VCaP (cell line): ENCODE results near the gene PCDH9.

Experiments
- H3K27ac ChIP-seq: fragments of 450-650 bp; 2 replicates; pipeline ENCODE4 v1.5.1; 2017
- TF ChIP-seq, protein P1 (sequence below): fragments of 450-650 bp; conservative IDR thresholded peaks from 2 replicates; pipeline ENCODE4 v1.5.1; 2017; ENCODE audit warnings: mild to moderate bottlenecking, moderate library complexity

Gene PCDH9

DNA sequence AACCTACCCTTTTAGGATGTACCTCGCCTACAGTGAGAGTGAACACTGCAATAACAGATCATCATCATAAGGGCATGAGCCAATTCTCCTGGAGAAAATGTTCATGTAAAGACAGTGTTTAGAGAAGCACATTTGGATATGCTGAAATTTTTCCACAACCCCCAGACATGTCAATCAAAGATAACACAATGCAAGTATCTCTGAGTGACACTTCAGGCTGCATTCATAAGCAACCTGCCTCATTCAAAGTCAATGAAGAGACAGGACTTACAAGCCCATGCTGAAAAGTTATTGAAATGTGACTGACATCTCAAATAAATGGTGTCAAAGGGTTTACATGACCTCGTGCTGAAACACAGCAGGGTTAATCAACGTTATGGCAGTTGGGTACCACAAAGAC, 102.0 kb downstream of the PCDH9 start:
- no peak overlapping the region for H3K27ac ChIP-seq
- TF ChIP-seq, protein P1, sequence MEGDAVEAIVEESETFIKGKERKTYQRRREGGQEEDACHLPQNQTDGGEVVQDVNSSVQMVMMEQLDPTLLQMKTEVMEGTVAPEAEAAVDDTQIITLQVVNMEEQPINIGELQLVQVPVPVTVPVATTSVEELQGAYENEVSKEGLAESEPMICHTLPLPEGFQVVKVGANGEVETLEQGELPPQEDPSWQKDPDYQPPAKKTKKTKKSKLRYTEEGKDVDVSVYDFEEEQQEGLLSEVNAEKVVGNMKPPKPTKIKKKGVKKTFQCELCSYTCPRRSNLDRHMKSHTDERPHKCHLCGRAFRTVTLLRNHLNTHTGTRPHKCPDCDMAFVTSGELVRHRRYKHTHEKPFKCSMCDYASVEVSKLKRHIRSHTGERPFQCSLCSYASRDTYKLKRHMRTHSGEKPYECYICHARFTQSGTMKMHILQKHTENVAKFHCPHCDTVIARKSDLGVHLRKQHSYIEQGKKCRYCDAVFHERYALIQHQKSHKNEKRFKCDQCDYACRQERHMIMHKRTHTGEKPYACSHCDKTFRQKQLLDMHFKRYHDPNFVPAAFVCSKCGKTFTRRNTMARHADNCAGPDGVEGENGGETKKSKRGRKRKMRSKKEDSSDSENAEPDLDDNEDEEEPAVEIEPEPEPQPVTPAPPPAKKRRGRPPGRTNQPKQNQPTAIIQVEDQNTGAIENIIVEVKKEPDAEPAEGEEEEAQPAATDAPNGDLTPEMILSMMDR, result no peak

DNA sequence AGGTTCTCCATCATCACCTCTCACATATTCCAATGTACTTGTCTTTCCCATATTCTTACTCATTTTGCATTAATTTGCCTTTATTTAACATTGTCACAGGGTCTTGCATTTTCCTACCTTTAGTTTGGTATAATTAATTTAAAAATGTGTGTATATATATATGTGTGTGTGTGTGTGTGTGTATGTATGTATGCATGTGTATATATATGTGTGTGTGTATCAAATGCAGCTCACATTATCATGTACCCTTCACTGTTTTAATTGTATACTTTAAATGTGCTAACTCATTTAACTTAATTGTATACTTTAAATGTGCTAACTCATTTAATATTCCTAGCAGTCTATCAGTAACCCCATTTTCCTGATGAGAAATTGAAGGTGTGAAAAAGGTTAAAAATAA, 104.5 kb downstream of the PCDH9 start:
- H3K27ac ChIP-seq, result no peak overlapping the region
- TF ChIP-seq, protein P1, result no peak

DNA sequence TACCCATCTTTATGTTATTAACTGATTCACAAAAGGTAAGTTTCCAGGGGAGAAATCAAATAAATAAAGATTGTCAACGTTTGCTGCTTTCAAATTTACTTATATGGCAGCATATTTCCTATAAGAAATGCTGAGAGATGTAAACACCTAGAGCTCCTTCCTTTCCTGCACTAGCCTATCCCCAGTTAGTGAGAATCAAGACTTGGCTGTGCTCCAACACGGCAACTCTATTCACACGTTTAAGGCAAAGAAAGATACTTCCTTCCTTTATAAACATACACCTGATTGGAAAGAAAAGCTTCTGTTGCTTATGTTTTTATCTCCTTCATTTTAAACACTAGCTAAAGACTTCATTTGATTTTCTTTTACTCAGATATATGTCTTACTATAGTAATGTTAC, 107.0 kb downstream of the PCDH9 start:
- H3K27ac ChIP-seq, result no peak overlapping the region
- TF ChIP-seq, protein P1, result no peak

DNA sequence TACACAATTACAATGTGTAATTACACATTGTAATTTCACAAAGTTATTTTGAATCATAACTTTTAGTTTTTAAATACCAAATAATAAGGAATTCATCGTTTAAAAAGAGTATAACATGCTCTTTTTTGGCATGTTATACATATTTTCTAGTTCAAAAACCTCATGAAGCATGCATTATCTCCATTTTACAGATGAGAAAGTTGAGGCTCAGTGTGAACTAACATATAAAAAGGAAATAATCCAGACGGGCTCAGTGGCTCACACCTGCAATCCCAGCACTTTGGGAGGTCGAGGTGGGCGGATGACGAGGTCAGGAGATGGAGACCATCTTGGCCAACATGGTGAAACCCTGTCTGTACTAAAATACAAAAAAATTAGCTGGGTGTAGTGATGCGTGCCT, 107.9 kb downstream of the PCDH9 start:
- H3K27ac ChIP-seq, result no peak overlapping the region
- TF ChIP-seq, protein P1, result no peak

DNA sequence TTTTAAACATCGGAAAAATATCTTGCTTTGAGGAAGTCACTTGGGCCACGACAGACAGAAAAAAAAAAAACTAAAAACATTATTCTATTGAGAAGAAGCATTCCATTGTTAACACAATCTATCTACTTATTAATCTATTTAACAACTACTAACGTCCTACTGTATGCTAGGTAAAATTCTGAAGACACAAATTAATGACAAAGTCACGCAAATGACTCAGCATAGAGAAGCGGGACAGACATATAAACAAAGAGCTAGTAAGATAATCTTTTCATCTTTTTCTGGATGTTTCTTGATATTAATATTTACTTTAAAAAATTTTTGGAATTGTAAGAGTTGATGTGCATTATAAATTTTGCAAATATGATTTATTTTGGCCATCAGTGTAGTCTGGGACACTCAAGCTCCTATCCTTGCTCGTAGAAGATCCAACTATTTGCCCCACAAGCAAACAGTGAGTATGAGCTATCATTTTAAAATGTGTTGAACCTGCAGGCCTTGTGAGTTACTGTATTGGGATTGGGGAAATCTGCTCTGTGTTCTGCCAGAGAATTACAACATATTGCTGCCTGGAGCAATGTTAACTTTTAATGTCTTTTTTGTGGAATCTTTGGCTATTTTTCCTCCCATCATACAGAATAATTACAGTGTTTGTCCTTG, 109.1 kb downstream of the PCDH9 start:
- TF ChIP-seq, protein P1, result no peak
- H3K27ac ChIP-seq, result no peak overlapping the region

DNA sequence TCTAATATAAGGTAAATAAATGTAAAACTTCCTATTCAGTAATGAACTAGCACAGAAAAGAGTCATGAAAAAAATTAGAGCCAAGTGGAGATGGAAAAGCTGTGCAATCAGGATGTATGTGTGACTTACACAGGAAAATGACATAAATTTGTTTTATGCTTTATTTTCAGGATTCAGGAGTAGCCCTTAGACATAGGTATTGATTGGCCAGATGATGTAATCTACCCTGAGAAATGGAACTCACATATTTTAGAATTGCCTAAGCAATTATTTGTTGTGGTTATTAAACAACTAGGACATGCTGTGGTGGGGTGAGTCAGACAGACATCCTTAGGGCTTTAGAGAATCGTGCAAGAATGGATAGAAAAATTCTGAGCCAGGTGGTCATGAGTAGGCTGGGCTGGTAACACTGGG, 110.6 kb downstream of the PCDH9 start:
- H3K27ac ChIP-seq, result no peak overlapping the region
- TF ChIP-seq, protein P1, result no peak

DNA sequence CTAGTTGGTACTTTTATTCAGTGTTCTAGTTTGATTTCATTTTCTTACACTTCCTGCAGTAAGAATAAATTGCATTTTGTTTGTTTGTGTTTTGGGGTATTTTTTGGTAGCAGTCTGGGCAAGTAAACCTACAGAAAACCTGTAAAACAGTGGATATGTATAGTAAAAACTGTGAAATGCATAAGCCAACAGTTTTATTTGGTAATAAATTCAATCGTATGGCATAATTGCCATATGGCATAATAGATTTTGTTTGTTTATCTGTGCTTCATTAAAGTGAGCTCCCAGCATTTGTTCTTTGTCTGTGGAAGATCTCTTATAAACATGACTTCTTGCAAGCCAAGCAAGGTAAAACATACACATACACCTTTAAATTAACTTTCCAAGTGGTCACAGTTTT, 111.9 kb downstream of the PCDH9 start:
- TF ChIP-seq, protein P1, result no peak
- H3K27ac ChIP-seq, result no peak overlapping the region
